ENCODE measurements around the gene PLEKHG3. TPM values are rescaled to one million over a fixed set of nuclear protein-coding genes. Genes with fewer than 3 reads are reported as not detected.

The PLEKHG3 gene
- total and polyA plus RNA-seq, 2 donors (not counting 1 experiment from before 2014, with no cell fraction given) = 0.17 to 3.0 TPM

DNA sequence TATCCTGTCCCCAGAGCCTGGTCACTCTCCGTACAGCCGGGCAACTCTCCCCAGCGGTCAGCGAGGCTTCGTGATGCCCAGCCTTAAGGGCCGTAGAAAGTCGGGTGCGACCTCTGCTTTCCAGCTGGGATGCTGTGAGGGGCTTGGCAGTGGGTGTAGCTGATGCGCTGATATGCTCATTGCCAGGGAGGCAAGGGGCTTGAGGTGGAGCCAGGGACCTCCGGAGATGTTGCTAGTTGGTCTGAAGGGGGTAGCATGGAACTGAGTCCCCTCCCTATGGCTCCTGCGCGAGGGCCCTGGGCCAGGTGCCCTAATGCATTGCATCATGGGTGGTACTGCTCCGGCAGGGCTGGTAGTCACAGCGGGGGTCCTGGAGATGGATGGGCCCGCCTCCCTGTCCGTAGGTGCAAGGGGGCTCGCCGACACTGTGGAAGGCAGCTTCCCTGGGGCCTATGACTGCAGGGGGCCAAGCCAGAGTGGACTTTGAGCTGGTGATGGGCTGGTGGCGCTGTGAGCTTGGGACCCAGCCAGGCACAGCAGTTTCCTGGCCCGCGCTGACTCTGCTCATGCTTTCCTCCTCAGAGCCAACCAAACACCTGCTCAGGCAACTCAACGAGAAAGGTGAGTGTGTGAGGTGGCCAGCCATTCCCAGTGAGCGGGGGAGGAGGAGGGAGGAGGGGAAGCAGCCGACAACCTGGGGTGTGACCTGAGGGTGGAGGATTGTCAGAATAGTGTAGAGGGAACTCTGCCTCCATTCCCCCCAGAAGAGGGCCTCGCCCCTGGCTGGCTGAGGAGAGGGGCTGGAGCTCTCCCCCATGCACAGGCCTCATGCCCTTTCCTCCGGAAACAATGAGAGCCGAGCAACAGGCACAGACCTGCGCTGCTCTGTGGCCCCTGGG, 32.3 kb downstream of the PLEKHG3 start:
- Histone ChIP-seq H3K27me3 (ENCODE audit: control insufficient read depth, insufficient read depth, low read length) (no peaks in the 10 kb centered on the region), H3K36me3 (ENCODE audit: control insufficient read depth, insufficient read depth, low read length) (no peaks in the 10 kb centered on the region), H3K4me2 (ENCODE audit: extremely low read depth, insufficient read depth, low read length) (no peak overlapping the region), H3K4me3 (replicated peaks in 1 of 4; ENCODE audit: control extremely low read depth in 1 of 4, insufficient read depth in 1 of 4, low read depth in 3 of 4, low read length in 4 of 4) (no peak overlapping the region), H3K9me3 (ENCODE audit: control insufficient read depth, insufficient read depth, low read depth, low read length) (no peaks in the 10 kb centered on the region), H4K20me1 (ENCODE audit: control insufficient read depth, extremely low read depth, insufficient read depth, low read length) (no peaks in the 10 kb centered on the region), H3K4me1 (ENCODE audit: control insufficient read depth, extremely low read depth, insufficient read depth, low read length) (no peaks in the 10 kb centered on the region), H2AFZ (ENCODE audit: low read length) (no peak overlapping the region), H3K9ac (ENCODE audit: insufficient read depth, low read length) (no peak overlapping the region), H3K79me2 (ENCODE audit: control insufficient read depth, insufficient read depth, low read length) (no peaks in the 10 kb centered on the region), H3K27ac (ENCODE audit: insufficient read depth, low read length) (no peak overlapping the region)
- no peak for DNase-seq (ENCODE audit: low read depth in 2 of 2)
- TF ChIP-seq, protein P1, sequence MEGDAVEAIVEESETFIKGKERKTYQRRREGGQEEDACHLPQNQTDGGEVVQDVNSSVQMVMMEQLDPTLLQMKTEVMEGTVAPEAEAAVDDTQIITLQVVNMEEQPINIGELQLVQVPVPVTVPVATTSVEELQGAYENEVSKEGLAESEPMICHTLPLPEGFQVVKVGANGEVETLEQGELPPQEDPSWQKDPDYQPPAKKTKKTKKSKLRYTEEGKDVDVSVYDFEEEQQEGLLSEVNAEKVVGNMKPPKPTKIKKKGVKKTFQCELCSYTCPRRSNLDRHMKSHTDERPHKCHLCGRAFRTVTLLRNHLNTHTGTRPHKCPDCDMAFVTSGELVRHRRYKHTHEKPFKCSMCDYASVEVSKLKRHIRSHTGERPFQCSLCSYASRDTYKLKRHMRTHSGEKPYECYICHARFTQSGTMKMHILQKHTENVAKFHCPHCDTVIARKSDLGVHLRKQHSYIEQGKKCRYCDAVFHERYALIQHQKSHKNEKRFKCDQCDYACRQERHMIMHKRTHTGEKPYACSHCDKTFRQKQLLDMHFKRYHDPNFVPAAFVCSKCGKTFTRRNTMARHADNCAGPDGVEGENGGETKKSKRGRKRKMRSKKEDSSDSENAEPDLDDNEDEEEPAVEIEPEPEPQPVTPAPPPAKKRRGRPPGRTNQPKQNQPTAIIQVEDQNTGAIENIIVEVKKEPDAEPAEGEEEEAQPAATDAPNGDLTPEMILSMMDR (conservative IDR thresholded peaks at IDR 0.05 in 1 of 2, IDR thresholded peaks at IDR 0.05 in 1 of 2; ENCODE audit: low read depth in 1 of 2, low read length in 2 of 2) = no peak
- TF ChIP-seq EZH2 (IDR thresholded peaks at IDR 0.05; ENCODE audit: low read length, missing control alignments) = no peak

DNA sequence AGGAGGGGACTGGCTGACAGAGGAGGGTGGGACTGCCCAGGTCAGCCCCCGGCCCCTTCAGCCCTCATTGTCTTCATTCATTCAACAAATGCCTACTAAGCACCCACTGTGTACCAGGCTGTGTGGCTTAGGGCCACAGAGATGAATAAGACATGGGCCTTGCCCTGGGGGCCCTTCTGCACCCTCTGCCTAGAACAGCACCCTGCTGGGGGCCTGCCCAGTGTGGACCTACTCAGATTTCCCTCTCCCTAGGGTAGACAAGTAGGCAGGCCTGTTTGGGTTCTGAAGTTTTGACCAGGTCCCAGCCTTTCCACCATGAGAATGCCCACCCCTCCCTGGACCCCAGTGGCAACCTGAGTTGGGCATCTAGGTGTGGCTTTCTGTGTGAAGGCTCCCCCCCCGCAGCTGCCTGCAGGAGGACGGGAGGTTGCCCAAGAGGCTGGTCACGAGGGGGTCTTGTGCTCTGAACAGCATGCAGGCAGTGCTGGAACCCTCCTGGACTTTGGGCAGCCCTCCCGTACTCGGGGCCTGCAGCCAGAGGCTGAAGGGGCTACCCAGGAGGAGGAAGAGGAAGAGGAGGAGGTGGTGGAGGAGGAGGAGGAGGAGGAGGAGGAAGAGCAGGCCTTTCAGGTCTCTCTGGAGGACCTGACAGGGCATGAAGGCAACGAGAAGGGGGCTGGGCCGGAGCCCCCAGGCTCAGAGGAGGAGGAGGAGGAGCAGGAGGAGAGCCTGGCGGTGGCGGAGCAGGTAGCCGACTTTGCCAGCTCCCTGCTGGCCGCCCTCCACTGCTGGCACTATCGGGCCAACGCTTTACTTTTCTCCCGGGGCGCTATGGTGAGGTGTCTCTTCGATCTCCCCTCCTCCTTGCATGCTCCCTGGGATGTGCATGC, 33.4 kb downstream of the PLEKHG3 start:
- Histone ChIP-seq H3K4me1 (ENCODE audit: control insufficient read depth, extremely low read depth, insufficient read depth, low read length) (no peaks in the 10 kb centered on the region), H3K4me3 (replicated peaks in 1 of 4; ENCODE audit: control extremely low read depth in 1 of 4, insufficient read depth in 1 of 4, low read depth in 3 of 4, low read length in 4 of 4) (no peak overlapping the region), H3K36me3 (ENCODE audit: control insufficient read depth, insufficient read depth, low read length) (no peaks in the 10 kb centered on the region), H3K27me3 (ENCODE audit: control insufficient read depth, insufficient read depth, low read length) (no peaks in the 10 kb centered on the region), H3K79me2 (ENCODE audit: control insufficient read depth, insufficient read depth, low read length) (no peaks in the 10 kb centered on the region), H3K4me2 (ENCODE audit: extremely low read depth, insufficient read depth, low read length) (no peak overlapping the region), H3K9ac (ENCODE audit: insufficient read depth, low read length) (no peak overlapping the region), H2AFZ (ENCODE audit: low read length) (no peak overlapping the region), H4K20me1 (ENCODE audit: control insufficient read depth, extremely low read depth, insufficient read depth, low read length) (no peaks in the 10 kb centered on the region), H3K9me3 (ENCODE audit: control insufficient read depth, insufficient read depth, low read depth, low read length) (no peaks in the 10 kb centered on the region), H3K27ac (ENCODE audit: insufficient read depth, low read length) (no peak overlapping the region)
- DNase-seq (ENCODE audit: low read depth in 2 of 2) = no peak
- TF ChIP-seq, protein P1 (conservative IDR thresholded peaks at IDR 0.05 in 1 of 2, IDR thresholded peaks at IDR 0.05 in 1 of 2; ENCODE audit: low read depth in 1 of 2, low read length in 2 of 2) = no peak
- TF ChIP-seq EZH2 (IDR thresholded peaks at IDR 0.05; ENCODE audit: low read length, missing control alignments) = no peak

DNA sequence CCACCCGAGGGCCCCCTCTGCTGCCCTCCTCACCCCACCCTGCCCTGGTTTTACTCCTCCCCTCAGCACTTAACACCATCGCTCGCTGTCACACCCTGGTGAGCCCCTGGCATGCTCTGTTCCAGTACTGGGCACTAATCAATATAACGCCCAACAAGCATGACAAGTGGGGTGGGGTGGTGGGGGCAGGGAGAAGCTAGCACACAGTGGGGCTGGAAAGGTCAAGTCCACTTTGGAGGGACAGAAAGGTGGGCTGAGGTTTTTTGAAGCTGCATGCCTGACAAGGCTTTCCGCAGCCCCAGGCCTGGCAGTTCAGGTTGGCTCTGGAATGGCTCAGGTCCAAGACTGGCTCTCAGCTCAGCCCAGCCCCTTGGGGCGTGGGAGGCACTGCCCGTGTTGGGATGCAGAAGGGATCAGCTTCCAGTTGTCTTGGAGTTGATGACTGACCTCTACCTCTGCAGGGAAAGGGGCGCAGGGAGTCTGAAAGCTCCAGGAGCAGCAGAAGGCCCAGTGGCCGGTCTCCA, 34.1 kb downstream of the PLEKHG3 start:
- TF ChIP-seq, protein P1 (conservative IDR thresholded peaks at IDR 0.05 in 1 of 2, IDR thresholded peaks at IDR 0.05 in 1 of 2; ENCODE audit: low read depth in 1 of 2, low read length in 2 of 2) = no peak
- no peak for TF ChIP-seq EZH2 (IDR thresholded peaks at IDR 0.05; ENCODE audit: low read length, missing control alignments)
- DNase-seq (ENCODE audit: low read depth in 2 of 2) = no peak
- Histone ChIP-seq H3K9me3 (ENCODE audit: control insufficient read depth, insufficient read depth, low read depth, low read length) (no peaks in the 10 kb centered on the region), H3K27me3 (ENCODE audit: control insufficient read depth, insufficient read depth, low read length) (no peaks in the 10 kb centered on the region), H3K36me3 (ENCODE audit: control insufficient read depth, insufficient read depth, low read length) (no peaks in the 10 kb centered on the region), H3K9ac (ENCODE audit: insufficient read depth, low read length) (no peak overlapping the region), H3K27ac (ENCODE audit: insufficient read depth, low read length) (no peak overlapping the region), H3K79me2 (ENCODE audit: control insufficient read depth, insufficient read depth, low read length) (no peaks in the 10 kb centered on the region), H2AFZ (ENCODE audit: low read length) (no peak overlapping the region), H3K4me2 (ENCODE audit: extremely low read depth, insufficient read depth, low read length) (no peak overlapping the region), H4K20me1 (ENCODE audit: control insufficient read depth, extremely low read depth, insufficient read depth, low read length) (no peaks in the 10 kb centered on the region), H3K4me3 (replicated peaks in 1 of 4; ENCODE audit: control extremely low read depth in 1 of 4, insufficient read depth in 1 of 4, low read depth in 3 of 4, low read length in 4 of 4) (no peak overlapping the region), H3K4me1 (ENCODE audit: control insufficient read depth, extremely low read depth, insufficient read depth, low read length) (no peaks in the 10 kb centered on the region)

Measured in fibroblast of lung (primary cell).